ENCODE data around the gene ACSF2.
"Not testable (repeated sequence)": the region's sequence is repeated elsewhere in the genome, so short reads cannot be mapped to it uniquely, and the experiment has no call there.

The ACSF2 gene

DNA sequence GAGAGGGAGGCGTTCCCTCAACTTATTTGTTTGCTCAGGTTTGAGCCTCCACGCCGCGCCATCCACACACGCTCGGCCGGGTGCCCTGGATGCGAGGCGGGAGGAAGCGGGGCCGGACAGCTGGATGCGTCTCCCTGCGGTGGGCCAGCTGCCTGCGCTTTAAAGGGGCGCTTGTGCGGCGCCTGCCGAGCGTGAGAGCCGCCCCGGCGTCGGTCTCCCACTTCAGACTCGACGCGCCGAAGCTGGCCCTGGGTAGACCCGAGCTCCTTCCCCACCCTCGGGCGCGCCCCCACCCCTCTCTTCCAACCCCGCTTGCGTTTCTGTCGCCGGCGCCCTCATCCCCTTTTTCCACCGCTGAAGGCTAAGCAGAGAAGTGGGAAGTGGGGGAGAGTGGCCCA, 43.2 kb downstream of the ACSF2 start:
- H3K4me1 ChIP-seq (ENCODE audit: insufficient read depth, poor library complexity, severe bottlenecking), result no peaks in the 10 kb centered on the region
- H3K36me3 ChIP-seq (ENCODE audit: low read depth), result peaks cover 18% of the 10 kb centered on the region
- H3K4me3 ChIP-seq (ENCODE audit: severe bottlenecking), result no peak overlapping the region
- H3K9me3 ChIP-seq (ENCODE audit: severe bottlenecking), result no peaks in the 10 kb centered on the region
- DNase-seq (ENCODE audit: low spot score) (no peak), ATAC-seq (ENCODE audit: low read depth) (no peak)
- no peak overlapping the region for H3K27ac ChIP-seq (ENCODE audit: poor library complexity, severe bottlenecking)
- TF ChIP-seq, protein P1, sequence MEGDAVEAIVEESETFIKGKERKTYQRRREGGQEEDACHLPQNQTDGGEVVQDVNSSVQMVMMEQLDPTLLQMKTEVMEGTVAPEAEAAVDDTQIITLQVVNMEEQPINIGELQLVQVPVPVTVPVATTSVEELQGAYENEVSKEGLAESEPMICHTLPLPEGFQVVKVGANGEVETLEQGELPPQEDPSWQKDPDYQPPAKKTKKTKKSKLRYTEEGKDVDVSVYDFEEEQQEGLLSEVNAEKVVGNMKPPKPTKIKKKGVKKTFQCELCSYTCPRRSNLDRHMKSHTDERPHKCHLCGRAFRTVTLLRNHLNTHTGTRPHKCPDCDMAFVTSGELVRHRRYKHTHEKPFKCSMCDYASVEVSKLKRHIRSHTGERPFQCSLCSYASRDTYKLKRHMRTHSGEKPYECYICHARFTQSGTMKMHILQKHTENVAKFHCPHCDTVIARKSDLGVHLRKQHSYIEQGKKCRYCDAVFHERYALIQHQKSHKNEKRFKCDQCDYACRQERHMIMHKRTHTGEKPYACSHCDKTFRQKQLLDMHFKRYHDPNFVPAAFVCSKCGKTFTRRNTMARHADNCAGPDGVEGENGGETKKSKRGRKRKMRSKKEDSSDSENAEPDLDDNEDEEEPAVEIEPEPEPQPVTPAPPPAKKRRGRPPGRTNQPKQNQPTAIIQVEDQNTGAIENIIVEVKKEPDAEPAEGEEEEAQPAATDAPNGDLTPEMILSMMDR (IDR thresholded peaks at IDR 0.05; ENCODE audit: poor library complexity, severe bottlenecking), result no peak
- H3K27me3 ChIP-seq (ENCODE audit: insufficient read depth, poor library complexity, severe bottlenecking), result no peaks in the 10 kb centered on the region

DNA sequence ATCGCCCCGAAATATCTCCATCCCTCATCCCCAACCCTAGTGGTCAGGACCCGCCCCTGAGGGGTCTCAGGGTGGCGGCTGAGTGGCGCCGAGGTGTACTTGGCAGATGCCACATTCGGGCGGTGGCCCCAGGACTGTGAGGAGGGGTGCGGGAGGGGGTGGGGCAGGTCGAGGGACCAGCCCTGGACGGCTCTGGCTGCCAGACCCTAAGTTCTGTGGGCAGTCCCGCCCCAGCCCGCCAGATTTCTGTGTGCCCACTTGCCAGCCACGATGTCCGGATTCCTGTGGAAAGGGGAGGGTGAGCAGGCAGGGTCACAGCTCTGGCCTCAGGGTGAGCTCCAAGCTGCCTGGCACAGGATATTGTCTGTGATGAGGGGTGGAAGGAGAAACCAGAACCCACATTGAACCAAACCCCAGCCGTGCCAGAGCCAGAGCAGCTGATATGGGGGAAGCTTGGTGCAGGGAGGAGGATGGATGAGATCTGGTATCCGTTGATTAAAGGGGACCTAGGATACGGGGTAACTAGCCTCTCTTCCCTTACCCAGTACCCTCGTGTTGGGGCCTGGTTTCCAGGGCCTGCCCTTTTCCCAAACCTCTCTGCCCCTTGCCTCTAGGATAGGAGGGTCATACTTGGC, 43.8 kb downstream of the ACSF2 start:
- Histone ChIP-seq H3K27me3 (ENCODE audit: insufficient read depth, poor library complexity, severe bottlenecking) (no peaks in the 10 kb centered on the region), H3K36me3 (ENCODE audit: low read depth) (peaks cover 22% of the 10 kb centered on the region), H3K9me3 (ENCODE audit: severe bottlenecking) (no peaks in the 10 kb centered on the region), H3K27ac (ENCODE audit: poor library complexity, severe bottlenecking) (no peak overlapping the region), H3K4me1 (ENCODE audit: insufficient read depth, poor library complexity, severe bottlenecking) (no peaks in the 10 kb centered on the region), H3K4me3 (ENCODE audit: severe bottlenecking) (no peak overlapping the region)
- TF ChIP-seq, protein P1 (IDR thresholded peaks at IDR 0.05; ENCODE audit: poor library complexity, severe bottlenecking), result no peak
- no peak for ATAC-seq (ENCODE audit: low read depth)
- no peak for DNase-seq (ENCODE audit: low spot score)

DNA sequence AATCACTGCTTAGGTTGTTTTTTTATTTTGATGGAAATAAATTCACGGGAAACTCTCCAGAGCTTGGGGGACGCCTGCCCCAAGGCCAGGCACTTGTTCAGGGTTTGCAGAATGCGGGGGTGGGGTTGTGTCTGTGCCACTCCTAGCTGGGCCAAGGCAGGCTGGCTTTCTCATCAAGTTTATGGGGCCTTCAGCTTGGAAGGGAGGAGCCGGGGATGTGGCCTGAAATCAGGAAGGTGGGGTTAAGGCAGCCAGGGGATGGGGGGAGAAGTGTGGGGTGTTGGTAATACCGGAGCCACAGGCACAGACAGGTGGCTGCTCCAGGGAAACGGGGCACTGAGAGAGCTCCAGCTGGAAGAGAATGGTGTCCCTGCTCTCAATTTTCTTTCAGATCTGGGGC, 44.4 kb downstream of the ACSF2 start:
- Histone ChIP-seq H3K9me3 (ENCODE audit: severe bottlenecking) (no peaks in the 10 kb centered on the region), H3K4me3 (ENCODE audit: severe bottlenecking) (no peak overlapping the region), H3K27ac (ENCODE audit: poor library complexity, severe bottlenecking) (no peak overlapping the region), H3K36me3 (ENCODE audit: low read depth) (peaks cover 22% of the 10 kb centered on the region), H3K4me1 (ENCODE audit: insufficient read depth, poor library complexity, severe bottlenecking) (no peaks in the 10 kb centered on the region), H3K27me3 (ENCODE audit: insufficient read depth, poor library complexity, severe bottlenecking) (no peaks in the 10 kb centered on the region)
- DNase-seq (ENCODE audit: low spot score), result no peak
- no peak for ATAC-seq (ENCODE audit: low read depth)
- TF ChIP-seq, protein P1 (IDR thresholded peaks at IDR 0.05; ENCODE audit: poor library complexity, severe bottlenecking), result no peak

DNA sequence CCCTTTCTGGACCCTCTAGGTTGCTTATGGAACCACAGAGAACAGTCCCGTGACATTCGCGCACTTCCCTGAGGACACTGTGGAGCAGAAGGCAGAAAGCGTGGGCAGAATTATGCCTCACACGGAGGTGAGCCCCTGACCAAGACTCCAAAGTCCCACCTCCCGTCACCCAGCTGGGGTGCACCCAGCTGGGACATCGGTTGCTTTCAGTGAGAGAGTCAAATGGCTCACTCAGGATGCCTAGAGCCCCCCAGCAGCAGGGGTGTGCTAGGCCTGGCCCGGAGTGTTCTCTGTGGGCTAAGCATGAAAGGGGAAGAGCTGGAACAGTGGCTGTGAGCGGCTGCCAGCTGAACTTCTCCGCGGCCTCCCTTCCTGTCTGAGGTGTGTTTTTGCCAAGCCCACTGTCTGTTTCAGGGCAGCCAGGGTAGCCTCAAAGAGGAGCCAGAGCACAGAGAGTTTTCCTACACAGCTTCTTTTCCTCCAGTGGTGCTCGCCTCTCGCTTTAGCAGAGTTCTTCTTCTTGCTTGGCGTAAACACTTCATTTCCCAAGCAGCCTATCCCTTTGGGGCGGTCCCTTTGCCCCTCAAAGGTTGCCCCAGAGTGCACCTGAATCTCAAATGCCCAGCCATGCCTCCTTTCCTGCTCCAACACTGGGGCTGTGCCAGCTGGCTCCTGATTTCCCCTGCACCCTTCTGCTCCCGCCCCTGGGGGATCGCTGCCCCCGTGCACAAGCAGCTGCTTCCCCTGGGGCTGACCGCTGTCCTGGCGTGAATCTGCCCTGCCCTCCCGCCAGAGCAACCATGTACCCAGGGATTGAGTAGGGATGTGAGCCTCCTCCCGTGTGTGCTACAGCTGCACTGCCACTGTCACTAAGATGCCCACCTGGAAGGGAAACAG, 45.2 kb downstream of the ACSF2 start:
- Histone ChIP-seq H3K4me3 (ENCODE audit: severe bottlenecking) (no peak overlapping the region), H3K36me3 (ENCODE audit: low read depth) (peaks cover 22% of the 10 kb centered on the region), H3K9me3 (ENCODE audit: severe bottlenecking) (no peaks in the 10 kb centered on the region), H3K27me3 (ENCODE audit: insufficient read depth, poor library complexity, severe bottlenecking) (no peaks in the 10 kb centered on the region), H3K4me1 (ENCODE audit: insufficient read depth, poor library complexity, severe bottlenecking) (no peaks in the 10 kb centered on the region), H3K27ac (ENCODE audit: poor library complexity, severe bottlenecking) (no peak overlapping the region)
- TF ChIP-seq, protein P1 (IDR thresholded peaks at IDR 0.05; ENCODE audit: poor library complexity, severe bottlenecking), result no peak
- no peak for DNase-seq (ENCODE audit: low spot score)
- ATAC-seq (ENCODE audit: low read depth), result no peak

DNA sequence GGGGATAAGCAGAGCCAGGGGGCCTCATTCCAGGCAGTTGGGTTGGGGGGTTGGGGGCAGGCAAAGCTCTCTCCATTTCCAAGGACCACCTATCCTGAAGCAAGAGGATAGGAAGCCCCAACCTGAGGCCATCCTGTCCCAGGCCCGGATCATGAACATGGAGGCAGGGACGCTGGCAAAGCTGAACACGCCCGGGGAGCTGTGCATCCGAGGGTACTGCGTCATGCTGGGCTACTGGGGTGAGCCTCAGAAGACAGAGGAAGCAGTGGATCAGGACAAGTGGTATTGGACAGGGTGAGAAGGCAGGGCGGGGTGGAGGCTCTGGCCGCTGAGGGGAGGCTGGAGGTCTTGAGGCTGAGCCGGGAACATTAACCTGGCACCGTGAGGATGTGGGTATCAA, 46.3 kb downstream of the ACSF2 start:
- Histone ChIP-seq H3K9me3 (ENCODE audit: severe bottlenecking) (no peaks in the 10 kb centered on the region), H3K36me3 (ENCODE audit: low read depth) (peaks cover 22% of the 10 kb centered on the region), H3K4me1 (ENCODE audit: insufficient read depth, poor library complexity, severe bottlenecking) (no peaks in the 10 kb centered on the region), H3K27me3 (ENCODE audit: insufficient read depth, poor library complexity, severe bottlenecking) (no peaks in the 10 kb centered on the region), H3K27ac (ENCODE audit: poor library complexity, severe bottlenecking) (no peak overlapping the region), H3K4me3 (ENCODE audit: severe bottlenecking) (no peak overlapping the region)
- TF ChIP-seq, protein P1 (IDR thresholded peaks at IDR 0.05; ENCODE audit: poor library complexity, severe bottlenecking), result no peak
- no peak for DNase-seq (ENCODE audit: low spot score)
- ATAC-seq (ENCODE audit: low read depth), result no peak

DNA sequence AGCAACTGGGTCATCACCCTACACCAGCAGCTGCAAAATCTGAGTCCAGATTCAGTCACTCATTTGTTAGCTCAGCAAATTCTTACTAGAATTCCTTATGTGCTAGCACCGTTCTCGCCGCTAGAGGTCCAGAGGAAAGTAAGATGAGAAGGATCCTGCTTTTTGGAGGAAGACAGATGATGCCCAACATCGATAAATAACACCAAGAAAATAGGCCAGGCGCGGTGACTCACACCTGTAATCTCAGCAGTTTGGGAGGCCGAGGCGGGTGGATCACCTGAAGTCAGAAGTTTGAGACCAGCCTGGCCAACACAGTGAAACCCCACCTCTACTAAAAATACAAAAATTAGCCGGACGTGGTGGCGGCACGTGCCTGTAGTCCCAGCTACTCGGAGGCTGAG, 46.7 kb downstream of the ACSF2 start:
- ATAC-seq (ENCODE audit: low read depth); H3K9me3 ChIP-seq (ENCODE audit: severe bottlenecking); H3K4me1 ChIP-seq (ENCODE audit: insufficient read depth, poor library complexity, severe bottlenecking); H3K27ac ChIP-seq (ENCODE audit: poor library complexity, severe bottlenecking); H3K4me3 ChIP-seq (ENCODE audit: severe bottlenecking); H3K27me3 ChIP-seq (ENCODE audit: insufficient read depth, poor library complexity, severe bottlenecking); DNase-seq (ENCODE audit: low spot score): not testable (repeated sequence)
- peaks cover 22% of the 10 kb centered on the region for H3K36me3 ChIP-seq (ENCODE audit: low read depth)

All from RWPE2 (cell line).